GM12878 (cell line): ENCODE results near the gene COMMD10. TPM values are rescaled to one million over a fixed set of nuclear protein-coding genes. Genes with fewer than 3 reads are reported as not detected.

Experiments used
- polyA plus RNA-seq, 11 experiments: library from polyadenylated mRNA; depleted of rRNA in 4 of 11; unstranded in 6 of 11; stranded (reverse) in 5 of 11; fragments of >200 nt; fragmentation: Nextera tagmentation in 4 of 11; fragmentation: Illumina TruSeq in 1 of 11; extraction: Ambion mirVana in 4 of 11; extraction: Trizol in 1 of 11; gene quantifications; 1 replicate in 1 of 11; 2 replicates in 10 of 11; pipeline versions ENCODE4 v1.2.1 to v1.2.3, GENCODE V29; 2011 to 2016; ENCODE audit warnings: inconsistent platforms in 2 of 11, missing spikeins in 2 of 11, low read depth in 1 of 11
- small RNA-seq: library from RNA; depleted of rRNA; stranded (forward); fragments of <200 nt; gene quantifications from one replicate; pipeline ENCODE3, GENCODE V24; 2014
- total RNA-seq, 4 experiments: library from RNA; depleted of rRNA in 3 of 4; stranded (reverse); fragments of >200 nt in 3 of 4; fragmentation: Illumina TruSeq in 1 of 4; extraction: Trizol in 1 of 4; gene quantifications; 2 replicates each; pipeline versions ENCODE4 v1.2.1 to v1.2.3, GENCODE V29; 2013 to 2021

COMMD10 gene
- total and polyA plus RNA-seq, 10 of the 15 experiments (the other 5 are each of a cell fraction or from before 2014, with no cell fraction given) = 19.6 to 98.7 (median 28.0) TPM

Small RNA genes within 50 kb of the gene (small RNA-seq; reads per million reads assigned to genes)
- not detected for gene HMGN2P27
- gene RNU6-644P = not detected

Other genes with a start within 250 kb of the COMMD10 start
- 23.2 and 32.5 TPM in 2 replicates for gene ATG12, start 243.5 kb upstream of the COMMD10 start, total RNA-seq (2014; rRNA removed)
- gene ATG12, start 243.5 kb upstream of the COMMD10 start, total RNA-seq (2014; rRNA removed; fragmentation: Illumina TruSeq; extraction: Trizol) = 39.7 and 41.0 TPM in 2 replicates
- 26.9 and 28.9 TPM in 2 replicates for gene ATG12, start 243.5 kb upstream of the COMMD10 start, total RNA-seq (2021)
- gene ATG12, start 243.5 kb upstream of the COMMD10 start, polyA plus RNA-seq (2011; rRNA removed) = 89.4 and 153 TPM in 2 replicates
- 50.7 and 57.0 TPM in 2 replicates for gene ATG12, start 243.5 kb upstream of the COMMD10 start, polyA plus RNA-seq (2014; fragmentation: Illumina TruSeq; extraction: Trizol)
- gene ATG12, start 243.5 kb upstream of the COMMD10 start, polyA plus RNA-seq (2014; fragmentation: Nextera tagmentation; extraction: Ambion mirVana) = 10 to 100 TPM; 67.4 to 92.0 TPM
- 24.3 and 32.9 TPM in 2 replicates for gene ATG12, start 243.5 kb upstream of the COMMD10 start, polyA plus RNA-seq (2014; rRNA removed)
- gene ATG12, start 243.5 kb upstream of the COMMD10 start, polyA plus RNA-seq (2016; fragmentation: Nextera tagmentation; extraction: Ambion mirVana) = 10 to 100 TPM; 66.6 to 72.1 TPM
- 37.1 and 53.6 TPM in 2 replicates for gene AP3S1, start 243.1 kb upstream of the COMMD10 start, total RNA-seq (2014; rRNA removed)
- gene AP3S1, start 243.1 kb upstream of the COMMD10 start, total RNA-seq (2014; rRNA removed; fragmentation: Illumina TruSeq; extraction: Trizol) = 62.5 and 73.3 TPM in 2 replicates
- gene AP3S1, start 243.1 kb upstream of the COMMD10 start, total RNA-seq (2021) = 45.6 and 57.4 TPM in 2 replicates
- gene AP3S1, start 243.1 kb upstream of the COMMD10 start, polyA plus RNA-seq (2011; rRNA removed) = 137 and 319 TPM in 2 replicates
- gene AP3S1, start 243.1 kb upstream of the COMMD10 start, polyA plus RNA-seq (2014; fragmentation: Illumina TruSeq; extraction: Trizol) = 78.4 and 128 TPM in 2 replicates
- gene AP3S1, start 243.1 kb upstream of the COMMD10 start, polyA plus RNA-seq (2014; fragmentation: Nextera tagmentation; extraction: Ambion mirVana) = 10 to 100 TPM; 36.4 to 48.5 TPM
- 48.6 and 61.7 TPM in 2 replicates for gene AP3S1, start 243.1 kb upstream of the COMMD10 start, polyA plus RNA-seq (2014; rRNA removed)
- 100 to 1,000 TPM; 103 to 104 TPM for gene AP3S1, start 243.1 kb upstream of the COMMD10 start, polyA plus RNA-seq (2016; fragmentation: Nextera tagmentation; extraction: Ambion mirVana)
- 0.11 TPM in 1 of 2 replicates, not detected in the other for gene LVRN, start 122.5 kb upstream of the COMMD10 start, total RNA-seq (2014; rRNA removed)
- 0.04 TPM in 1 of 2 replicates, not detected in the other for gene LVRN, start 122.5 kb upstream of the COMMD10 start, total RNA-seq (2014; rRNA removed; fragmentation: Illumina TruSeq; extraction: Trizol)
- not detected in 2 replicates for gene LVRN, start 122.5 kb upstream of the COMMD10 start, total RNA-seq (2021)
- 0.87 and 1.5 TPM in 2 replicates for gene LVRN, start 122.5 kb upstream of the COMMD10 start, polyA plus RNA-seq (2011; rRNA removed)
- gene LVRN, start 122.5 kb upstream of the COMMD10 start, polyA plus RNA-seq (2014; fragmentation: Illumina TruSeq; extraction: Trizol) = 0.10 and 0.11 TPM in 2 replicates
- gene LVRN, start 122.5 kb upstream of the COMMD10 start, polyA plus RNA-seq (2014; fragmentation: Nextera tagmentation; extraction: Ambion mirVana) = under 1 TPM in 1 of 2 experiments, not detected in 1; 0.09 TPM
- gene LVRN, start 122.5 kb upstream of the COMMD10 start, polyA plus RNA-seq (2014; rRNA removed) = not detected in 2 replicates
- under 1 TPM in 1 of 2 experiments, not detected in 1; 0.30 TPM for gene LVRN, start 122.5 kb upstream of the COMMD10 start, polyA plus RNA-seq (2016; fragmentation: Nextera tagmentation; extraction: Ambion mirVana)
- gene ARL14EPL, start 52.6 kb upstream of the COMMD10 start, total RNA-seq (2014; rRNA removed) = not detected in 2 replicates
- gene ARL14EPL, start 52.6 kb upstream of the COMMD10 start, total RNA-seq (2014; rRNA removed; fragmentation: Illumina TruSeq; extraction: Trizol) = not detected in 2 replicates
- gene ARL14EPL, start 52.6 kb upstream of the COMMD10 start, total RNA-seq (2021) = not detected in 2 replicates
- 0.08 and 0.09 TPM in 2 replicates for gene ARL14EPL, start 52.6 kb upstream of the COMMD10 start, polyA plus RNA-seq (2011; rRNA removed)
- not detected in 2 replicates for gene ARL14EPL, start 52.6 kb upstream of the COMMD10 start, polyA plus RNA-seq (2014; fragmentation: Illumina TruSeq; extraction: Trizol)
- gene ARL14EPL, start 52.6 kb upstream of the COMMD10 start, polyA plus RNA-seq (2014; fragmentation: Nextera tagmentation; extraction: Ambion mirVana) = not detected
- not detected in 2 replicates for gene ARL14EPL, start 52.6 kb upstream of the COMMD10 start, polyA plus RNA-seq (2014; rRNA removed)
- not detected for gene ARL14EPL, start 52.6 kb upstream of the COMMD10 start, polyA plus RNA-seq (2016; fragmentation: Nextera tagmentation; extraction: Ambion mirVana)